Neural cell (in vitro differentiated cells): ENCODE results near the gene DCK. TPM values are rescaled to one million over a fixed set of nuclear protein-coding genes. Genes with fewer than 3 reads are reported as not detected.

Source experiments
- H2AFZ ChIP-seq: fragments of 200-600, 300-800 bp; sonication (generic), shearing (Covaris generic); 2 replicates; pipeline ENCODE4 v1.6.0; 2014; ENCODE audit warnings: low read depth, mild to moderate bottlenecking, antibody characterized with exemption, low read length, moderate library complexity
- H3F3A ChIP-seq: fragments of 200-600 bp; shearing (Covaris generic); 2 replicates; pipeline ENCODE4 v1.6.1; 2016; ENCODE audit warnings: mild to moderate bottlenecking, moderate library complexity, mixed read lengths, antibody characterized with exemption, low read length; ENCODE audit not compliant: insufficient read depth, poor library complexity, severe bottlenecking
- H3K27ac ChIP-seq: fragments of 200-600, 300-800 bp; sonication (generic), shearing (Covaris generic); 2 replicates; pipeline ENCODE4 v1.5.1; 2014; ENCODE audit warnings: mild to moderate bottlenecking, low read length, moderate library complexity
- H3K27me3 ChIP-seq: fragments of 300-800, 200-600 bp; sonication (generic), shearing (Covaris generic); 2 replicates; pipeline ENCODE4 v1.6.0; 2014; ENCODE audit warnings: mild to moderate bottlenecking, low read depth, low read length, moderate library complexity; ENCODE audit not compliant: insufficient read depth
- H3K36me3 ChIP-seq: fragments of 300-800, 200-600 bp; sonication (generic), shearing (Covaris generic); 2 replicates; pipeline ENCODE4 v1.5.1; 2014; ENCODE audit warnings: mild to moderate bottlenecking, antibody characterized with exemption, low read length, moderate library complexity; ENCODE audit not compliant: insufficient read depth
- H3K4me2 ChIP-seq: fragments of 300-800, 200-600 bp; sonication (generic), shearing (Covaris generic); 2 replicates; pipeline ENCODE4 v1.6.0; 2014; ENCODE audit warnings: mild to moderate bottlenecking, low read length
- H3K4me3 ChIP-seq: fragments of 300-800, 200-600 bp; sonication (generic), shearing (Covaris generic); 2 replicates; pipeline ENCODE4 v1.5.1; 2014; ENCODE audit warnings: mild to moderate bottlenecking, low read length, moderate library complexity
- H3K79me2 ChIP-seq: fragments of 200-600 bp; shearing (Covaris generic); replicated peaks from 2 replicates; pipeline ENCODE4 v1.6.0; 2014; ENCODE audit warnings: mild to moderate bottlenecking, low read length, moderate library complexity; ENCODE audit not compliant: insufficient read depth
- H3K9ac ChIP-seq: fragments of 300-800, 200-600 bp; sonication (generic), shearing (Covaris generic); 2 replicates; pipeline ENCODE4 v1.6.1; 2016; ENCODE audit warnings: mild to moderate bottlenecking, low read length, mixed read lengths
- H3K9me2 ChIP-seq: fragments of 200-600 bp; shearing (Covaris generic); 2 replicates; pipeline ENCODE4 v1.6.1; 2016; ENCODE audit warnings: mild to moderate bottlenecking, low read length, mixed read lengths; ENCODE audit not compliant: insufficient read depth
- H3K9me3 ChIP-seq: fragments of 200-600, 300-800 bp; sonication (generic), shearing (Covaris generic); 2 replicates; pipeline ENCODE4 v1.6.1; 2016; ENCODE audit warnings: mild to moderate bottlenecking, mixed run types, low read length, moderate library complexity, mixed read lengths
- H4K20me1 ChIP-seq: fragments of 200-600 bp; shearing (Covaris generic); 2 replicates; pipeline ENCODE4 v1.6.1; 2016; ENCODE audit warnings: mild to moderate bottlenecking, mixed run types; ENCODE audit not compliant: insufficient read depth
- CTCF ChIP-seq: fragments of 450-650 bp; IDR thresholded peaks from 2 replicates; pipeline ENCODE4 v1.5.1; 2014; ENCODE audit warnings: antibody characterized with exemption, mild to moderate bottlenecking, moderate library complexity; ENCODE audit not compliant: poor library complexity, severe bottlenecking
- EP300 ChIP-seq: fragments of 450-650 bp; conservative IDR thresholded peaks from 2 replicates; pipeline ENCODE4 v1.6.1; 2014; ENCODE audit warnings: antibody characterized with exemption, mild to moderate bottlenecking, moderate library complexity; ENCODE audit not compliant: poor library complexity, severe bottlenecking
- EZH2 ChIP-seq: fragments of 200-600, 300-800 bp; shearing (Covaris generic), sonication (generic); IDR thresholded peaks from 2 replicates; pipeline ENCODE4 v1.6.1; 2014; ENCODE audit warnings: antibody characterized with exemption, low read length, borderline replicate concordance, mild to moderate bottlenecking; ENCODE audit not compliant: insufficient read depth, poor library complexity, severe bottlenecking
- MXI1 ChIP-seq: fragments of 450-650 bp; conservative IDR thresholded peaks from 2 replicates; pipeline ENCODE4 v1.6.1; 2014; ENCODE audit warnings: antibody characterized with exemption, mild to moderate bottlenecking; ENCODE audit not compliant: poor library complexity, severe bottlenecking
- POLR2AphosphoS5 ChIP-seq: IDR thresholded peaks from 2 replicates; pipeline ENCODE4 v1.6.1; 2012
- RAD21 ChIP-seq: fragments of 450-650 bp; conservative IDR thresholded peaks from 2 replicates; pipeline ENCODE4 v1.6.1; 2014; ENCODE audit warnings: antibody characterized with exemption, mild to moderate bottlenecking, moderate library complexity
- SMC3 ChIP-seq: fragments of 450-650 bp; conservative IDR thresholded peaks from 2 replicates; pipeline ENCODE4 v1.6.1; 2014; ENCODE audit warnings: antibody characterized with exemption, mild to moderate bottlenecking, moderate library complexity; ENCODE audit not compliant: poor library complexity
- TAF1 ChIP-seq: IDR thresholded peaks from 2 replicates; pipeline ENCODE4 v1.6.1; 2012; ENCODE audit warnings: low read depth
- polyA plus RNA-seq: library from polyadenylated mRNA; depleted of rRNA; stranded (reverse); fragments of >200 nt; gene quantifications from 2 replicates; pipeline ENCODE4 v1.2.3, GENCODE V29; 2014
- TF ChIP-seq, protein P1 (sequence below): IDR thresholded peaks from 2 replicates; pipeline ENCODE4 v1.6.1; 2012; ENCODE audit warnings: borderline replicate concordance

Gene DCK
- polyA plus RNA-seq, 1 donor from 2014 or later, result 147 TPM

DNA sequence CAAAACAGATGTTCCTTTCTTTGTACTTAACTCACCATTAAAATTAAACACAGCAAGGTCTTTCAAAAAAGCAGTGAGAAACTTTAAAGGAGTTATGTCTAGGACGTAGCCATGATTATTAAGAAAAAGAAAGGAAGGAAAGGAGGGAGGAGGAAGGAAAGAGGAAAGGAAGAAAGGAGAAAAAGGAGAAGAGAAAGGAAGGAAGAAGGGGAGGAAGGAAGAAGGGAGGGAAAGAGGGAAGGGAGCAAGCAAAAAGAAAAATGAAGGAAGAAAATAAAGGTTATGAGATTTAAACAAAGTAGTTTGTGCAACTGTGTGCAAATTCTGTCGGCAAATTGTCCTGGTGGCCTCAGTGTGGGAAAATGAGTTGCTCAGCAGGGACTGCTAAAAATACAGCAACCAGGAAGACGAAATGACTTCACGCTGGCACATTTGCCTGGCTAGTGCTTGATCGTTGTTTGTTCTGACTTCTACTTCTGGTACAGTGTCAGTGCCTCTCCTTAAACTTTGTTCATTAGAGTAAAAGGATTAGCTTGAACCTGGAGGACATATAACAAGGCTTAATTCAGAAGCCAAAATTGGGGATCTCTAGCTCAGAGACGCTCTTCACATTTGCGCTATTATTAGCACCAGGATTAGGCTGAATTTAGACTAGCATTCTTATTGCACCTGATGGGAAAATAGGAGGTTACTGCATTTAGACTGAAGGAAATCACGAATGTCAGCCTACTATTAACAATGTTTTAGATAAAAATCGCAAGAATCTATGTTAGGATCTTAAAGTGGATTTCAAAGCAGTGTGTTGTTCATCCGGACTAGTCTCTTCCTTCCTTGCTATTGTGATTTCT is 81.2 kb downstream of the DCK start:
- no peak overlapping the region for H3K9ac ChIP-seq
- H3K9me2 ChIP-seq, result no peaks in the 10 kb centered on the region
- no peaks in the 10 kb centered on the region for H3K27me3 ChIP-seq
- TF ChIP-seq RAD21, result no peak
- no peak for TF ChIP-seq MXI1
- no peak for TF ChIP-seq TAF1
- no peak for TF ChIP-seq SMC3
- no peak for TF ChIP-seq EZH2
- no peak for TF ChIP-seq POLR2AphosphoS5
- no peak for TF ChIP-seq CTCF
- TF ChIP-seq, protein P1, sequence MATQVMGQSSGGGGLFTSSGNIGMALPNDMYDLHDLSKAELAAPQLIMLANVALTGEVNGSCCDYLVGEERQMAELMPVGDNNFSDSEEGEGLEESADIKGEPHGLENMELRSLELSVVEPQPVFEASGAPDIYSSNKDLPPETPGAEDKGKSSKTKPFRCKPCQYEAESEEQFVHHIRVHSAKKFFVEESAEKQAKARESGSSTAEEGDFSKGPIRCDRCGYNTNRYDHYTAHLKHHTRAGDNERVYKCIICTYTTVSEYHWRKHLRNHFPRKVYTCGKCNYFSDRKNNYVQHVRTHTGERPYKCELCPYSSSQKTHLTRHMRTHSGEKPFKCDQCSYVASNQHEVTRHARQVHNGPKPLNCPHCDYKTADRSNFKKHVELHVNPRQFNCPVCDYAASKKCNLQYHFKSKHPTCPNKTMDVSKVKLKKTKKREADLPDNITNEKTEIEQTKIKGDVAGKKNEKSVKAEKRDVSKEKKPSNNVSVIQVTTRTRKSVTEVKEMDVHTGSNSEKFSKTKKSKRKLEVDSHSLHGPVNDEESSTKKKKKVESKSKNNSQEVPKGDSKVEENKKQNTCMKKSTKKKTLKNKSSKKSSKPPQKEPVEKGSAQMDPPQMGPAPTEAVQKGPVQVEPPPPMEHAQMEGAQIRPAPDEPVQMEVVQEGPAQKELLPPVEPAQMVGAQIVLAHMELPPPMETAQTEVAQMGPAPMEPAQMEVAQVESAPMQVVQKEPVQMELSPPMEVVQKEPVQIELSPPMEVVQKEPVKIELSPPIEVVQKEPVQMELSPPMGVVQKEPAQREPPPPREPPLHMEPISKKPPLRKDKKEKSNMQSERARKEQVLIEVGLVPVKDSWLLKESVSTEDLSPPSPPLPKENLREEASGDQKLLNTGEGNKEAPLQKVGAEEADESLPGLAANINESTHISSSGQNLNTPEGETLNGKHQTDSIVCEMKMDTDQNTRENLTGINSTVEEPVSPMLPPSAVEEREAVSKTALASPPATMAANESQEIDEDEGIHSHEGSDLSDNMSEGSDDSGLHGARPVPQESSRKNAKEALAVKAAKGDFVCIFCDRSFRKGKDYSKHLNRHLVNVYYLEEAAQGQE, result no peak
- no peak for TF ChIP-seq EP300
- H3K9me3 ChIP-seq, result no peaks in the 10 kb centered on the region
- H3K4me2 ChIP-seq, result no peak overlapping the region
- H4K20me1 ChIP-seq, result no peaks in the 10 kb centered on the region
- no peaks in the 10 kb centered on the region for H3K79me2 ChIP-seq
- H3K27ac ChIP-seq, result no peak overlapping the region
- no peaks in the 10 kb centered on the region for H3K36me3 ChIP-seq
- no peak overlapping the region for H2AFZ ChIP-seq
- no peaks in the 10 kb centered on the region for H3F3A ChIP-seq
- no peak overlapping the region for H3K4me3 ChIP-seq

Other genes starting within 250 kb of the DCK start
- gene GRSF1, start 153.8 kb upstream of the DCK start, polyA plus RNA-seq, result 83.3 and 85.5 TPM in 2 replicates
- gene MOB1B, start 91.3 kb upstream of the DCK start, polyA plus RNA-seq, result 24.1 and 32.9 TPM in 2 replicates